NCI-H526 treated with DMSO at 0.1 percent for 48 hours (cell line): ENCODE measurements around the gene SMYD3.
A peak's percentile ranks its signal among the peaks of the same experiment; 100 is the strongest.
"Not testable (repeated sequence)": the region's sequence is repeated elsewhere in the genome, so short reads cannot be mapped to it uniquely, and the experiment has no call there.

ENCODE experiments used
- DNase-seq: peaks from one replicate; lab custom pipeline; 2025; lab: John Stamatoyannopoulos, UW

Gene SMYD3

GRCh38 chr1:245768596-245768995 is 738.5 kb downstream of the SMYD3 start:
- DNase-seq: no peak

- DNase-seq: no peak
Measured at GRCh38 chr1:245765230-245766000, 741.7 kb downstream of the SMYD3 start.

- DNase-seq: no peak
Measured at GRCh38 chr1:245763873-245764331, 743.2 kb downstream of the SMYD3 start.

GRCh38 chr1:245762396-245762910 is 744.6 kb downstream of the SMYD3 start:
- no peak for DNase-seq

GRCh38 chr1:245760301-245760700 is 746.8 kb downstream of the SMYD3 start:
- no peak for DNase-seq

GRCh38 chr1:245754463-245754961 is 752.6 kb downstream of the SMYD3 start:
- DNase-seq: no peak

GRCh38 chr1:245753807-245754206 is 753.3 kb downstream of the SMYD3 start:
- no peak for DNase-seq

GRCh38 chr1:245752561-245752960 is 754.5 kb downstream of the SMYD3 start:
- DNase-seq: no peak

- no peak for DNase-seq
Measured at GRCh38 chr1:245751726-245752470, 755.2 kb downstream of the SMYD3 start.

GRCh38 chr1:245751116-245751515 is 756.0 kb downstream of the SMYD3 start:
- DNase-seq: no peak

- DNase-seq: no peak
Measured at GRCh38 chr1:245750261-245750660, 756.8 kb downstream of the SMYD3 start.

GRCh38 chr1:245749053-245749452 is 758.0 kb downstream of the SMYD3 start:
- peak; percentile 94 for DNase-seq

GRCh38 chr1:245748646-245749045 is 758.4 kb downstream of the SMYD3 start:
- peak; percentile 79 for DNase-seq

- DNase-seq: peak; percentile 64
Measured at GRCh38 chr1:245748240-245748639, 758.8 kb downstream of the SMYD3 start.

- no peak for DNase-seq
Measured at GRCh38 chr1:245742896-245743295, 764.2 kb downstream of the SMYD3 start.

- DNase-seq: not testable (repeated sequence)
Measured at GRCh38 chr1:245740336-245740735, 766.7 kb downstream of the SMYD3 start.

GRCh38 chr1:245730801-245731200 is 776.3 kb downstream of the SMYD3 start:
- DNase-seq: no peak

- DNase-seq: not testable (repeated sequence)
Measured at GRCh38 chr1:245728035-245728434, 779.0 kb downstream of the SMYD3 start.

- DNase-seq: no peak
Measured at GRCh38 chr1:245721488-245721887, 785.6 kb downstream of the SMYD3 start.

- no peak for DNase-seq
Measured at GRCh38 chr1:245718951-245719350, 788.1 kb downstream of the SMYD3 start.

- DNase-seq: no peak
Measured at GRCh38 chr1:245718123-245718522, 789.0 kb downstream of the SMYD3 start.

GRCh38 chr1:245717611-245718010 is 789.5 kb downstream of the SMYD3 start:
- DNase-seq: no peak

- DNase-seq: no peak
Measured at GRCh38 chr1:245716561-245716960, 790.5 kb downstream of the SMYD3 start.
